PC-3 (cell line): ENCODE measurements around the gene TWSG1.

ENCODE experiments used
- EZH2phosphoT487 ChIP-seq: fragments of 300-600 bp; sonication (generic); IDR thresholded peaks from 2 replicates; pipeline ENCODE4 v1.6.1; 2018; ENCODE audit warnings: mild to moderate bottlenecking, antibody characterized with exemption, low read length, borderline replicate concordance
- TF ChIP-seq, protein P1 (sequence below): fragments of 300-600 bp; sonication (generic); conservative IDR thresholded peaks from 2 replicates; pipeline ENCODE4 v1.5.1; 2017; ENCODE audit warnings: antibody characterized with exemption, low read depth, mild to moderate bottlenecking, low read length

DNA sequence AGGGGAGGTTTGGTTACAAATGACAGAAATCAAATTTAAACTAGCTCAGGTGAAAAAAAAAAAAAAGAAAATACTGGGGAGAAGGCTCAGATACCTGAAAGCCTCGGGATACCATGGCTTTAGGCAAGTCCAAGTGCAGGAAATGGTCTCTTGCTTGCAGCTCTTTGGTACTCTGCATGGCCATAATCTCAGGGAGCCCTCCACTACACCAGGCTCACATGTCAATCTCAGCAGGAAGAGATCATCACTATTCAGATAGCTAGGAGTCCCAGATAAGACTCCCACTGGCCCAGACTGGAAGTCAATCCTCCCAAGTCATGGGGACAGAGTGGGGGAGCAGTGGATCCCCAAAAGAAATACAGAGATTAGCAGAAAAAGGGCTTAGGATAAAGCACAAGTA, 75.9 kb downstream of the TWSG1 start:
- TF ChIP-seq, protein P1, sequence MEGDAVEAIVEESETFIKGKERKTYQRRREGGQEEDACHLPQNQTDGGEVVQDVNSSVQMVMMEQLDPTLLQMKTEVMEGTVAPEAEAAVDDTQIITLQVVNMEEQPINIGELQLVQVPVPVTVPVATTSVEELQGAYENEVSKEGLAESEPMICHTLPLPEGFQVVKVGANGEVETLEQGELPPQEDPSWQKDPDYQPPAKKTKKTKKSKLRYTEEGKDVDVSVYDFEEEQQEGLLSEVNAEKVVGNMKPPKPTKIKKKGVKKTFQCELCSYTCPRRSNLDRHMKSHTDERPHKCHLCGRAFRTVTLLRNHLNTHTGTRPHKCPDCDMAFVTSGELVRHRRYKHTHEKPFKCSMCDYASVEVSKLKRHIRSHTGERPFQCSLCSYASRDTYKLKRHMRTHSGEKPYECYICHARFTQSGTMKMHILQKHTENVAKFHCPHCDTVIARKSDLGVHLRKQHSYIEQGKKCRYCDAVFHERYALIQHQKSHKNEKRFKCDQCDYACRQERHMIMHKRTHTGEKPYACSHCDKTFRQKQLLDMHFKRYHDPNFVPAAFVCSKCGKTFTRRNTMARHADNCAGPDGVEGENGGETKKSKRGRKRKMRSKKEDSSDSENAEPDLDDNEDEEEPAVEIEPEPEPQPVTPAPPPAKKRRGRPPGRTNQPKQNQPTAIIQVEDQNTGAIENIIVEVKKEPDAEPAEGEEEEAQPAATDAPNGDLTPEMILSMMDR = no peak
- no peak for TF ChIP-seq EZH2phosphoT487
